Measurements from ENCODE around the gene TRIM41. TPM values are rescaled to one million over a fixed set of nuclear protein-coding genes. Genes with fewer than 3 reads are reported as not detected.
A peak's percentile ranks its signal among the peaks of the same experiment; 100 is the strongest.

The TRIM41 gene
- total and polyA plus RNA-seq, 9 of the 15 experiments (the other 6 are each of a cell fraction or from before 2014, with no cell fraction given) = 1.8 to 47.6 (median 20.9) TPM

- TF ChIP-seq ATF3 (IDR thresholded peaks at IDR 0.05) (no peak), ATF3 (CRISPR knock-in tag; conservative IDR thresholded peaks at IDR 0.05) (0 out of 2 replicates have a peak, but pooled peaks have one; percentile 13), HNRNPL (IDR thresholded peaks at IDR 0.05; ENCODE audit: low read depth, low read length) (no peak), NELFE (IDR thresholded peaks at IDR 0.05; ENCODE audit: insufficient read depth, insufficient read length) (no peak), ZC3H8 (IDR thresholded peaks at IDR 0.05) (no peak), TAF15 (IDR thresholded peaks at IDR 0.05; ENCODE audit: low read depth, low read length) (no peak), ZNF134 (CRISPR knock-in tag; conservative IDR thresholded peaks at IDR 0.05) (no peak), SMARCA4 (IDR thresholded peaks at IDR 0.05) (0 out of 2 replicates have a peak, but pooled peaks have one; percentile 33), FOXO4 (CRISPR knock-in tag; IDR thresholded peaks at IDR 0.05) (no peak), SIRT6 (IDR thresholded peaks at IDR 0.05; ENCODE audit: low read depth, low read length) (no peak), RCOR1 (IDR thresholded peaks at IDR 0.05; ENCODE audit: borderline replicate concordance in 1 of 2, low read depth in 2 of 2, low read length in 2 of 2) (peak in 1 of 2 experiments; percentile 11; a peak in 2 of 4 replicates), ZBTB5 (IDR thresholded peaks at IDR 0.05) (no peak), ZNF586 (CRISPR knock-in tag; conservative IDR thresholded peaks at IDR 0.05) (no peak), E4F1 (CRISPR knock-in tag; IDR thresholded peaks at IDR 0.05; ENCODE audit: borderline replicate concordance) (no peak), TCF15 (CRISPR knock-in tag; IDR thresholded peaks at IDR 0.05) (no peak), RB1 (IDR thresholded peaks at IDR 0.05; ENCODE audit: low read depth) (no peak), MECOM (CRISPR knock-in tag; IDR thresholded peaks at IDR 0.05) (no peak)
Measured at GRCh38 chr5:181215997-181216989, 6.8 kb upstream of the TRIM41 start (continued).

Data from K562 (cell line).